CD14-positive monocyte (primary cell): ENCODE measurements around the gene SNRNP200. TPM values are rescaled to one million over a fixed set of nuclear protein-coding genes. Genes with fewer than 3 reads are reported as not detected.

ENCODE experiments used
- DNase-seq, 3 donors: peaks; one replicate each; pipeline ENCODE4 v3.0.0-alpha.2; 2011 to 2022
- H2AFZ ChIP-seq: 2 replicates; pipeline ENCODE4 v1.6.0; 2012; ENCODE audit warnings: mild to moderate bottlenecking, low read depth, low read length, inconsistent platforms; ENCODE audit not compliant: insufficient read depth, poor library complexity, severe bottlenecking
- H3K27ac ChIP-seq, 2 donors: 1 replicate in 1 of 2; 2 replicates in 1 of 2; pipeline ENCODE4 v1.5.1; 2012 to 2013; ENCODE audit warnings: low read length in 2 of 2, control low read depth in 1 of 2, inconsistent platforms in 1 of 2, low read depth in 1 of 2, mild to moderate bottlenecking in 1 of 2
- H3K27me3 ChIP-seq, 2 donors: one replicate each; pipeline versions ENCODE4 v1.6.0 to v1.6.1; 2011 to 2013; ENCODE audit warnings: low read length in 2 of 2; ENCODE audit not compliant: control insufficient read depth in 2 of 2, insufficient read depth in 2 of 2
- H3K36me3 ChIP-seq, 2 donors: replicated peaks in 1 of 2; 1 replicate in 1 of 2; 2 replicates in 1 of 2; pipeline versions ENCODE4 v1.5.1 to v1.6.1; 2012 to 2013; ENCODE audit warnings: low read length in 2 of 2, control low read depth in 1 of 2, inconsistent platforms in 1 of 2, mild to moderate bottlenecking in 1 of 2; ENCODE audit not compliant: insufficient read depth in 2 of 2, control insufficient read depth in 1 of 2
- H3K4me1 ChIP-seq, 2 donors: 1 replicate in 1 of 2; 2 replicates in 1 of 2; pipeline versions ENCODE4 v1.5.1 to v1.6.1; 2012 to 2013; ENCODE audit warnings: low read length in 2 of 2, control low read depth in 1 of 2, inconsistent platforms in 1 of 2, mild to moderate bottlenecking in 1 of 2, moderate library complexity in 1 of 2; ENCODE audit not compliant: insufficient read depth in 2 of 2, control insufficient read depth in 1 of 2
- H3K4me2 ChIP-seq: replicated peaks from 2 replicates; pipeline ENCODE3; 2012; ENCODE audit warnings: low read length, moderate library complexity, mild to moderate bottlenecking; ENCODE audit not compliant: poor library complexity, severe bottlenecking; ENCODE audit errors: extremely low read depth
- H3K4me3 ChIP-seq, 3 experiments: fragments of 200-600 bp in 1 of 3; sonication (generic) in 1 of 3; replicated peaks in 1 of 3; 1 replicate in 2 of 3; 2 replicates in 1 of 3; pipeline ENCODE4 v1.5.1; 2011 to 2013; ENCODE audit warnings: low read length in 3 of 3, mild to moderate bottlenecking in 3 of 3, control low read depth in 2 of 3, low read depth in 2 of 3, inconsistent platforms in 1 of 3, moderate library complexity in 1 of 3
- H3K79me2 ChIP-seq: 2 replicates; pipeline ENCODE4 v1.6.0; 2012; ENCODE audit warnings: mild to moderate bottlenecking, control low read depth, inconsistent platforms, low read length, moderate library complexity; ENCODE audit not compliant: insufficient read depth
- H3K9ac ChIP-seq: 2 replicates; pipeline ENCODE4 v1.6.0; 2017; ENCODE audit warnings: low read length, mild to moderate bottlenecking; ENCODE audit not compliant: insufficient read depth, poor library complexity, severe bottlenecking
- H3K9me3 ChIP-seq, 2 donors: replicated peaks in 1 of 2; 1 replicate in 1 of 2; 2 replicates in 1 of 2; pipeline versions ENCODE4 v1.5.1 to v1.6.1; 2012 to 2013; ENCODE audit warnings: low read length in 2 of 2, control low read depth in 1 of 2; ENCODE audit not compliant: control insufficient read depth in 1 of 2, insufficient read depth in 1 of 2
- H4K20me1 ChIP-seq: 2 replicates; pipeline ENCODE4 v1.6.0; 2012; ENCODE audit warnings: mild to moderate bottlenecking, low read length, control low read depth, moderate library complexity; ENCODE audit not compliant: insufficient read depth
- H3K27ac Mint-ChIP-seq, 7 donors: one replicate each; pipeline ENCODE4 v1.8.0; 2020; ENCODE audit warnings: mild to moderate bottlenecking in 7 of 7, mixed read lengths in 7 of 7, moderate library complexity in 6 of 7, inconsistent platforms in 2 of 7
- H3K27me3 Mint-ChIP-seq, 3 donors: one replicate each; pipeline ENCODE4 v1.8.0; 2021 to 2022; ENCODE audit warnings: low read depth in 3 of 3, mild to moderate bottlenecking in 3 of 3, mixed read lengths in 3 of 3, moderate library complexity in 3 of 3, inconsistent platforms in 1 of 3
- H3K36me3 Mint-ChIP-seq, 2 donors: one replicate each; pipeline ENCODE4 v1.8.0; 2020; ENCODE audit warnings: mixed read lengths in 2 of 2, inconsistent platforms in 1 of 2, mild to moderate bottlenecking in 1 of 2
- H3K4me1 Mint-ChIP-seq: one replicate; pipeline ENCODE4 v1.8.0; 2020; ENCODE audit warnings: mild to moderate bottlenecking, mixed read lengths
- H3K4me3 Mint-ChIP-seq, 2 donors: one replicate each; pipeline ENCODE4 v1.8.0; 2020; ENCODE audit warnings: mild to moderate bottlenecking in 2 of 2, mixed read lengths in 2 of 2, moderate library complexity in 1 of 2
- H3K9me3 Mint-ChIP-seq, 7 donors: one replicate each; pipeline ENCODE4 v1.8.0; 2020 to 2022; ENCODE audit warnings: mixed read lengths in 7 of 7, mild to moderate bottlenecking in 6 of 7, moderate library complexity in 6 of 7, inconsistent platforms in 2 of 7
- WGBS: methylation state at CpG from one replicate; pipeline ENCODE4 v1.1.5; 2013; ENCODE audit warnings: missing lambda C conversion rate; ENCODE audit not compliant: insufficient coverage; 5-methylcytosine and 5-hydroxymethylcytosine counted together
- intact Hi-C, 2 donors: fragments of 100-400 bp; cut with micrococcal nuclease; formaldehyde crosslinking; loops; one replicate each; pipeline versions ENCODE4 v1.15.0 to v1.15.1; 2023
- polyA plus RNA-seq, 3 donors: library from polyadenylated mRNA; depleted of rRNA in 1 of 3; unstranded in 2 of 3; stranded (reverse) in 1 of 3; fragments of 300-500 nt in 2 of 3; fragments of >200 nt in 1 of 3; fragmentation: Illumina TruSeq in 2 of 3; gene quantifications; 1 replicate in 2 of 3; 2 replicates in 1 of 3; pipeline ENCODE4 v1.2.3, GENCODE V29; 2012 to 2021
- TF ChIP-seq, protein P1 (sequence below): fragments of 200-600 bp; IDR thresholded peaks from one replicate; pipeline ENCODE4 v1.8.0; 2022; ENCODE audit warnings: antibody characterized with exemption, mild to moderate bottlenecking

The SNRNP200 gene
- polyA plus RNA-seq, 3 donors = 27.2 to 122 (median 36.1) TPM

DNA sequence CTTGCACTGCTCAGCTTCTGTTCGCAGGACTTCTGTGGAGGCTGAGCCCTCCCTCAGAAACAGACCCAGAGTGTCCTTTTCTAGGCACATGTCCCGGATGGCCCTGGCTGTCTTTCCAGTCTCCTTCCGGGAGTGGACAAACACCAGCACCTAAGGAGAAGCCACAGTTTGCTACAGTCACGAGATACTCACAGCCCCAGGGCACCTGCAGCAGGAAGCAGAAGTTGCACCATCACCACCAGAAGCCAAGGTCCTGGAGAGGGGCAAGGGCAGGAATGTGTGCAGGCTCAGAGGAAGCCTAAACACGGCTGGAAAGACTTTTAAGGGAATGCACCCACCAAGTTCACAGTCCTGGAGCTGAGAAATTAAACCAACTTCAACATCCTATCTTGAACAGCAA lies 13.6 kb downstream of the SNRNP200 start:
- Histone ChIP-seq H2AFZ (no peak overlapping the region), H3K27ac (no peak overlapping the region), H3K9me3 (no peaks in the 10 kb centered on the region), H3K4me2 (no peak overlapping the region), H3K36me3 (peaks cover 96 to 100% of the 10 kb centered on the region in 2 donors), H3K9ac (no peak overlapping the region), H3K4me3 (no peak overlapping the region), H3K79me2 (no peaks in the 10 kb centered on the region), H4K20me1 (no peaks in the 10 kb centered on the region), H3K4me1 (no peaks in the 10 kb centered on the region), H3K27me3 (no peaks in the 10 kb centered on the region)
- 61% methylated on average over 5 of the region's 5 CpGs for WGBS
- Mint-ChIP-seq H3K27ac (peak overlapping the region in 1 of 7 donors; percentile 15), H3K27me3 (no peaks in the 10 kb centered on the region), H3K36me3 (peaks cover 92 to 99% of the 10 kb centered on the region in 2 donors), H3K9me3 (peaks cover 0 to 2% (median 0%) of the 10 kb centered on the region in 7 donors), H3K4me3 (no peak overlapping the region), H3K4me1 (no peaks in the 10 kb centered on the region)
- intact Hi-C loops = no loop called here
- no peak for DNase-seq
- TF ChIP-seq, protein P1, sequence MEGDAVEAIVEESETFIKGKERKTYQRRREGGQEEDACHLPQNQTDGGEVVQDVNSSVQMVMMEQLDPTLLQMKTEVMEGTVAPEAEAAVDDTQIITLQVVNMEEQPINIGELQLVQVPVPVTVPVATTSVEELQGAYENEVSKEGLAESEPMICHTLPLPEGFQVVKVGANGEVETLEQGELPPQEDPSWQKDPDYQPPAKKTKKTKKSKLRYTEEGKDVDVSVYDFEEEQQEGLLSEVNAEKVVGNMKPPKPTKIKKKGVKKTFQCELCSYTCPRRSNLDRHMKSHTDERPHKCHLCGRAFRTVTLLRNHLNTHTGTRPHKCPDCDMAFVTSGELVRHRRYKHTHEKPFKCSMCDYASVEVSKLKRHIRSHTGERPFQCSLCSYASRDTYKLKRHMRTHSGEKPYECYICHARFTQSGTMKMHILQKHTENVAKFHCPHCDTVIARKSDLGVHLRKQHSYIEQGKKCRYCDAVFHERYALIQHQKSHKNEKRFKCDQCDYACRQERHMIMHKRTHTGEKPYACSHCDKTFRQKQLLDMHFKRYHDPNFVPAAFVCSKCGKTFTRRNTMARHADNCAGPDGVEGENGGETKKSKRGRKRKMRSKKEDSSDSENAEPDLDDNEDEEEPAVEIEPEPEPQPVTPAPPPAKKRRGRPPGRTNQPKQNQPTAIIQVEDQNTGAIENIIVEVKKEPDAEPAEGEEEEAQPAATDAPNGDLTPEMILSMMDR = no peak

DNA sequence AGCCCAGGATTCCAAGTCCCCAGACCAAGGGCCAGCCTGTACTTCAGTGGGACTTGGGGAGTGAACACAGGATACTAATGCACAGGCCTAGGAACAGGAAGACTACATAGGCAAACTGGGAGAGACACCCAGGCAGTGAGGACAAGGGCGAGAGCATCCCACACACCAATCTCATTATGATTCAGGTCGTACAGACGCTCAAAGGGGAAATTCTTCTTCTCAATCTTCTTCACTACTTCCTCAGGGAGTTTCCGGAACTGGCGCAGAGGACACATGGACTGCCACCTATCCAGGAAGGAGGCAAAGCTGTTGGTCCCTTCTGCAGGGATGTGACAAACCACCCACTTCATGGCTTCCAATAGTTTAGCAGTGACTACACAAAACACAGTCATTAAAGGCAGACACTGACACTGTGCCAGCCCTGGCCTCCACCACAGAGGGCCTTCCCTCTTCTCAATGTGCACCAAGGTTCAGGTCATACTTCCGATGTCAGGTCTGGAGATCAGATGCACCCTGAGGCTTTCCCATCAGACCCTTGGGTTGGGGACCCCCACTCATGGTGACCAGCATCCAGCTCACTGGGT lies 18.0 kb downstream of the SNRNP200 start:
- H3K27ac Mint-ChIP-seq = peak overlapping the region in 1 of 7 donors; percentile 46
- Histone ChIP-seq H3K4me1 (no peaks in the 10 kb centered on the region), H3K27me3 (no peaks in the 10 kb centered on the region), H3K9me3 (no peaks in the 10 kb centered on the region), H3K4me2 (no peak overlapping the region), H3K27ac (no peak overlapping the region), H4K20me1 (no peaks in the 10 kb centered on the region), H2AFZ (no peak overlapping the region), H3K79me2 (no peaks in the 10 kb centered on the region), H3K36me3 (peaks cover 100% of the 10 kb centered on the region in 2 donors), H3K4me3 (no peak overlapping the region), H3K9ac (no peak overlapping the region)
- H3K9me3 Mint-ChIP-seq = peaks cover 0 to 2% (median 0%) of the 10 kb centered on the region in 7 donors
- peaks cover 98 to 100% of the 10 kb centered on the region in 2 donors for H3K36me3 Mint-ChIP-seq
- intact Hi-C loops = no loop called here
- TF ChIP-seq, protein P1 = no peak
- H3K27me3 Mint-ChIP-seq = peaks cover 0 to 2% (median 0%) of the 10 kb centered on the region in 3 donors
- WGBS = 97% methylated on average over 6 of the region's 6 CpGs
- no peak for DNase-seq
- H3K4me3 Mint-ChIP-seq = no peak overlapping the region
- H3K4me1 Mint-ChIP-seq = no peaks in the 10 kb centered on the region
